Measurements from ENCODE around the gene BRAT1.

DNA sequence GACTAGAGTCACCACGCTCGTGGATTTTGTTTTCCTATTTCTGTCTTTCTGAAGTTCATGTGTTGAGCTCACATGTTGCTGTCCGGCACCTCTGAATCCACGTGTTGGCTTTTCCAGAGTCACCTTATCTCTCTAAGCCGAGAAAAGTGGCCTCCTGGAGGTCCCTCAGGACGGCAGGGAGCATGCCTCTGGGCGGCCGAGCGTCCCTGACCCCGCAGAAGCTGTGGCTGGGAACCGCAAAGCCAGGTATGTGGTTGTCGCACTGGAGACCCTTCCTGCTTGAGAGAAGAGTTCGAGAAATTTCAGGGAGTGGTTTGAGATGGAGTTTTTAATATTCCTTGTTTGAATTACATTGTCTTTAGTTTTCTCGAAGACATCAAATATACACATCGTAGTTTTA lies 16.1 kb upstream of the BRAT1 start:
- TF ChIP-seq, protein P1, sequence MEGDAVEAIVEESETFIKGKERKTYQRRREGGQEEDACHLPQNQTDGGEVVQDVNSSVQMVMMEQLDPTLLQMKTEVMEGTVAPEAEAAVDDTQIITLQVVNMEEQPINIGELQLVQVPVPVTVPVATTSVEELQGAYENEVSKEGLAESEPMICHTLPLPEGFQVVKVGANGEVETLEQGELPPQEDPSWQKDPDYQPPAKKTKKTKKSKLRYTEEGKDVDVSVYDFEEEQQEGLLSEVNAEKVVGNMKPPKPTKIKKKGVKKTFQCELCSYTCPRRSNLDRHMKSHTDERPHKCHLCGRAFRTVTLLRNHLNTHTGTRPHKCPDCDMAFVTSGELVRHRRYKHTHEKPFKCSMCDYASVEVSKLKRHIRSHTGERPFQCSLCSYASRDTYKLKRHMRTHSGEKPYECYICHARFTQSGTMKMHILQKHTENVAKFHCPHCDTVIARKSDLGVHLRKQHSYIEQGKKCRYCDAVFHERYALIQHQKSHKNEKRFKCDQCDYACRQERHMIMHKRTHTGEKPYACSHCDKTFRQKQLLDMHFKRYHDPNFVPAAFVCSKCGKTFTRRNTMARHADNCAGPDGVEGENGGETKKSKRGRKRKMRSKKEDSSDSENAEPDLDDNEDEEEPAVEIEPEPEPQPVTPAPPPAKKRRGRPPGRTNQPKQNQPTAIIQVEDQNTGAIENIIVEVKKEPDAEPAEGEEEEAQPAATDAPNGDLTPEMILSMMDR (conservative IDR thresholded peaks at IDR 0.05; ENCODE audit: low read length): no peak
- TF ChIP-seq EZH2phosphoT487 (IDR thresholded peaks at IDR 0.05; ENCODE audit: borderline replicate concordance): no peak

Measured in Loucy (cell line).